Measurements from ENCODE around the gene CNIH3. TPM values are rescaled to one million over a fixed set of nuclear protein-coding genes. Genes with fewer than 3 reads are reported as not detected.

CNIH3 gene
- total RNA-seq, 1 experiment from 2014 or later: 3.4 TPM

GRCh38 chr1:224605482-224606181 lies 10.5 kb upstream of the CNIH3 start:
- Mint-ChIP-seq H3K36me3 (ENCODE audit: insufficient read depth, unreplicated experiment) (no peaks in the 10 kb centered on the region), H3K27me3 (ENCODE audit: insufficient read depth, unreplicated experiment) (no peaks in the 10 kb centered on the region), H3K4me1 (ENCODE audit: insufficient read depth, unreplicated experiment) (no peaks in the 10 kb centered on the region), H3K4me3 (ENCODE audit: unreplicated experiment) (no peak overlapping the region), H3K27ac (ENCODE audit: low read depth, unreplicated experiment) (no peak overlapping the region), H3K9me3 (ENCODE audit: unreplicated experiment) (no peaks in the 10 kb centered on the region)
- ChIA-PET CTCF (interaction anchor here (1.5 to 3.4 kb wide), 4 partner anchors 39 to 246 kb away, joined by 6 to 17 read pairs (median 8); no protein-coding TSS in a partner anchor), POLR2A (no interaction called here)
- BruUV-seq (replicated peaks): no TSS peak
- TF ChIP-seq, protein P1, sequence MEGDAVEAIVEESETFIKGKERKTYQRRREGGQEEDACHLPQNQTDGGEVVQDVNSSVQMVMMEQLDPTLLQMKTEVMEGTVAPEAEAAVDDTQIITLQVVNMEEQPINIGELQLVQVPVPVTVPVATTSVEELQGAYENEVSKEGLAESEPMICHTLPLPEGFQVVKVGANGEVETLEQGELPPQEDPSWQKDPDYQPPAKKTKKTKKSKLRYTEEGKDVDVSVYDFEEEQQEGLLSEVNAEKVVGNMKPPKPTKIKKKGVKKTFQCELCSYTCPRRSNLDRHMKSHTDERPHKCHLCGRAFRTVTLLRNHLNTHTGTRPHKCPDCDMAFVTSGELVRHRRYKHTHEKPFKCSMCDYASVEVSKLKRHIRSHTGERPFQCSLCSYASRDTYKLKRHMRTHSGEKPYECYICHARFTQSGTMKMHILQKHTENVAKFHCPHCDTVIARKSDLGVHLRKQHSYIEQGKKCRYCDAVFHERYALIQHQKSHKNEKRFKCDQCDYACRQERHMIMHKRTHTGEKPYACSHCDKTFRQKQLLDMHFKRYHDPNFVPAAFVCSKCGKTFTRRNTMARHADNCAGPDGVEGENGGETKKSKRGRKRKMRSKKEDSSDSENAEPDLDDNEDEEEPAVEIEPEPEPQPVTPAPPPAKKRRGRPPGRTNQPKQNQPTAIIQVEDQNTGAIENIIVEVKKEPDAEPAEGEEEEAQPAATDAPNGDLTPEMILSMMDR (IDR thresholded peaks at IDR 0.05; ENCODE audit: unreplicated experiment): no peak
- intact Hi-C loops (cut with micrococcal nuclease): no loop called here
- no peak for DNase-seq (ENCODE audit: unreplicated experiment)

- no peak overlapping the region for H3K4me3 Mint-ChIP-seq (ENCODE audit: unreplicated experiment)
- ChIA-PET CTCF (interaction anchor here (0.6 to 2.7 kb wide), 8 partner anchors 11 to 316 kb away, joined by 3 to 10 read pairs (median 3); no protein-coding TSS in a partner anchor), POLR2A (no interaction called here)
- no peak for DNase-seq (ENCODE audit: unreplicated experiment)
- BruUV-seq (replicated peaks): no TSS peak
- intact Hi-C loops (cut with micrococcal nuclease): no loop called here
- TF ChIP-seq, protein P1 (IDR thresholded peaks at IDR 0.05; ENCODE audit: unreplicated experiment): no peak
- no peaks in the 10 kb centered on the region for H3K4me1 Mint-ChIP-seq (ENCODE audit: insufficient read depth, unreplicated experiment)
- no peaks in the 10 kb centered on the region for H3K9me3 Mint-ChIP-seq (ENCODE audit: unreplicated experiment)
- no peaks in the 10 kb centered on the region for H3K36me3 Mint-ChIP-seq (ENCODE audit: insufficient read depth, unreplicated experiment)
- no peak overlapping the region for H3K27ac Mint-ChIP-seq (ENCODE audit: low read depth, unreplicated experiment)
- H3K27me3 Mint-ChIP-seq (ENCODE audit: insufficient read depth, unreplicated experiment): no peaks in the 10 kb centered on the region
These were observed 8.6 kb upstream of the CNIH3 start for GRCh38 chr1:224607188-224608148.

GRCh38 chr1:224609333-224609732 lies 6.8 kb upstream of the CNIH3 start:
- Mint-ChIP-seq H3K9me3 (ENCODE audit: unreplicated experiment) (no peaks in the 10 kb centered on the region), H3K27ac (ENCODE audit: low read depth, unreplicated experiment) (no peak overlapping the region), H3K36me3 (ENCODE audit: insufficient read depth, unreplicated experiment) (no peaks in the 10 kb centered on the region), H3K27me3 (ENCODE audit: insufficient read depth, unreplicated experiment) (no peaks in the 10 kb centered on the region), H3K4me1 (ENCODE audit: insufficient read depth, unreplicated experiment) (no peaks in the 10 kb centered on the region), H3K4me3 (ENCODE audit: unreplicated experiment) (no peak overlapping the region)
- no TSS peak for BruUV-seq (replicated peaks)
- CTCF ChIA-PET: interaction anchor here (0.8 kb wide), 1 partner anchor 14 kb away, joined by 3 read pairs; no protein-coding TSS in a partner anchor
- intact Hi-C loops (cut with micrococcal nuclease): no loop called here
- POLR2A ChIA-PET: no interaction called here
- DNase-seq (ENCODE audit: unreplicated experiment): no peak
- TF ChIP-seq, protein P1 (IDR thresholded peaks at IDR 0.05; ENCODE audit: unreplicated experiment): no peak

DNA sequence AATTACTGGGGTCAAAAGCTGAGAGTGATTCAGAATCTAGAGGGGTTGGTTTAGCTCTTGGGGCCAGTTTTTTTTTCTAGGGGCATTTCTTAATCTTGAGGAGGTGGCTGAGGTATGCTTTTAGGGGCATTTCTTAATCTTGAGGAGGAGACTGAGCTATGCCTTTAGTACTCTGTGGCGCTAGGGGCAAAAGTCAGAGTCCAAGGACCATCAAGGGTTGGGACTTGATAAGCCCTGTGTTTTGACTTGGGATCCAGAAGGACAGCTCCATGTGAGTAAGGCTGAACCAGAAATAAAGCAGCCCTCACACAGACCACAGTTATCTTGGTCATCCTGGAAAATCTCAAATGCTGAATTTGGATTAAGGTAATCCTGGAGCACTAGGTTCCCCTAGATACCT lies 3.9 kb upstream of the CNIH3 start:
- DNase-seq (ENCODE audit: unreplicated experiment): no peak
- POLR2A ChIA-PET: no interaction called here
- Mint-ChIP-seq H3K27ac (ENCODE audit: low read depth, unreplicated experiment) (no peak overlapping the region), H3K4me3 (ENCODE audit: unreplicated experiment) (no peak overlapping the region), H3K4me1 (ENCODE audit: insufficient read depth, unreplicated experiment) (no peaks in the 10 kb centered on the region), H3K27me3 (ENCODE audit: insufficient read depth, unreplicated experiment) (peaks cover 18% of the 10 kb centered on the region), H3K9me3 (ENCODE audit: unreplicated experiment) (no peaks in the 10 kb centered on the region), H3K36me3 (ENCODE audit: insufficient read depth, unreplicated experiment) (no peaks in the 10 kb centered on the region)
- TF ChIP-seq, protein P1 (IDR thresholded peaks at IDR 0.05; ENCODE audit: unreplicated experiment): no peak
- CTCF ChIA-PET: interaction anchor here (1.8 kb wide), 1 partner anchor 33 kb away, joined by 12 read pairs; no protein-coding TSS in a partner anchor
- intact Hi-C loops (cut with micrococcal nuclease): no loop called here
- no TSS peak for BruUV-seq (replicated peaks)

Measured in MCF 10A (cell line).